ENCODE results near the gene PNPLA2. TPM values are rescaled to one million over a fixed set of nuclear protein-coding genes. Genes with fewer than 3 reads are reported as not detected.

PNPLA2 gene
- total RNA-seq, 1 experiment from 2014 or later = 40.2 TPM

GRCh38 chr11:849951-850774, 31.4 kb downstream of the PNPLA2 start:
- no peak for ATAC-seq
- Histone ChIP-seq H2AFZ (ENCODE audit: low read length) (no peak overlapping the region), H3K4me2 (ENCODE audit: low read length) (no peak overlapping the region), H3F3A (ENCODE audit: low read length, unreplicated experiment) (no peaks in the 10 kb centered on the region), H3K27me3 (ENCODE audit: low read length) (no peaks in the 10 kb centered on the region), H3K9me3 (ENCODE audit: low read length) (no peaks in the 10 kb centered on the region), H3K36me3 (ENCODE audit: low read depth, low read length) (no peaks in the 10 kb centered on the region; the same call in 1 of the 2 replicates), H3K4me3 (ENCODE audit: low read length) (no peak overlapping the region), H3K9me2 (replicated peaks; ENCODE audit: low read length) (no peaks in the 10 kb centered on the region), H3K79me2 (ENCODE audit: low read length) (peaks cover 26% of the 10 kb centered on the region), H3K4me1 (ENCODE audit: insufficient read depth, low read length) (peaks cover 15% of the 10 kb centered on the region), H3K9ac (ENCODE audit: low read length) (no peak overlapping the region), H3K27ac (ENCODE audit: low read length) (no peak overlapping the region), H4K20me1 (ENCODE audit: low read length) (no peaks in the 10 kb centered on the region; the same call in 1 of the 2 replicates)
- POLR2A ChIA-PET (ENCODE audit: unreplicated experiment) = no interaction called here
- BruUV-seq (replicated peaks) = no TSS peak
- DNase-seq = no peak
- intact Hi-C loops (cut with micrococcal nuclease) = no loop called here
- TF ChIP-seq, protein P1, sequence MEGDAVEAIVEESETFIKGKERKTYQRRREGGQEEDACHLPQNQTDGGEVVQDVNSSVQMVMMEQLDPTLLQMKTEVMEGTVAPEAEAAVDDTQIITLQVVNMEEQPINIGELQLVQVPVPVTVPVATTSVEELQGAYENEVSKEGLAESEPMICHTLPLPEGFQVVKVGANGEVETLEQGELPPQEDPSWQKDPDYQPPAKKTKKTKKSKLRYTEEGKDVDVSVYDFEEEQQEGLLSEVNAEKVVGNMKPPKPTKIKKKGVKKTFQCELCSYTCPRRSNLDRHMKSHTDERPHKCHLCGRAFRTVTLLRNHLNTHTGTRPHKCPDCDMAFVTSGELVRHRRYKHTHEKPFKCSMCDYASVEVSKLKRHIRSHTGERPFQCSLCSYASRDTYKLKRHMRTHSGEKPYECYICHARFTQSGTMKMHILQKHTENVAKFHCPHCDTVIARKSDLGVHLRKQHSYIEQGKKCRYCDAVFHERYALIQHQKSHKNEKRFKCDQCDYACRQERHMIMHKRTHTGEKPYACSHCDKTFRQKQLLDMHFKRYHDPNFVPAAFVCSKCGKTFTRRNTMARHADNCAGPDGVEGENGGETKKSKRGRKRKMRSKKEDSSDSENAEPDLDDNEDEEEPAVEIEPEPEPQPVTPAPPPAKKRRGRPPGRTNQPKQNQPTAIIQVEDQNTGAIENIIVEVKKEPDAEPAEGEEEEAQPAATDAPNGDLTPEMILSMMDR (conservative IDR thresholded peaks at IDR 0.05; ENCODE audit: low read depth, low read length) = no peak
- no peak for TF ChIP-seq EZH2 (IDR thresholded peaks at IDR 0.05; ENCODE audit: low read length, unreplicated experiment)
- no peak for TF ChIP-seq EZH2phosphoT487 (IDR thresholded peaks at IDR 0.05; ENCODE audit: borderline replicate concordance, low read length)
- CTCF ChIA-PET = no interaction called here

DNA sequence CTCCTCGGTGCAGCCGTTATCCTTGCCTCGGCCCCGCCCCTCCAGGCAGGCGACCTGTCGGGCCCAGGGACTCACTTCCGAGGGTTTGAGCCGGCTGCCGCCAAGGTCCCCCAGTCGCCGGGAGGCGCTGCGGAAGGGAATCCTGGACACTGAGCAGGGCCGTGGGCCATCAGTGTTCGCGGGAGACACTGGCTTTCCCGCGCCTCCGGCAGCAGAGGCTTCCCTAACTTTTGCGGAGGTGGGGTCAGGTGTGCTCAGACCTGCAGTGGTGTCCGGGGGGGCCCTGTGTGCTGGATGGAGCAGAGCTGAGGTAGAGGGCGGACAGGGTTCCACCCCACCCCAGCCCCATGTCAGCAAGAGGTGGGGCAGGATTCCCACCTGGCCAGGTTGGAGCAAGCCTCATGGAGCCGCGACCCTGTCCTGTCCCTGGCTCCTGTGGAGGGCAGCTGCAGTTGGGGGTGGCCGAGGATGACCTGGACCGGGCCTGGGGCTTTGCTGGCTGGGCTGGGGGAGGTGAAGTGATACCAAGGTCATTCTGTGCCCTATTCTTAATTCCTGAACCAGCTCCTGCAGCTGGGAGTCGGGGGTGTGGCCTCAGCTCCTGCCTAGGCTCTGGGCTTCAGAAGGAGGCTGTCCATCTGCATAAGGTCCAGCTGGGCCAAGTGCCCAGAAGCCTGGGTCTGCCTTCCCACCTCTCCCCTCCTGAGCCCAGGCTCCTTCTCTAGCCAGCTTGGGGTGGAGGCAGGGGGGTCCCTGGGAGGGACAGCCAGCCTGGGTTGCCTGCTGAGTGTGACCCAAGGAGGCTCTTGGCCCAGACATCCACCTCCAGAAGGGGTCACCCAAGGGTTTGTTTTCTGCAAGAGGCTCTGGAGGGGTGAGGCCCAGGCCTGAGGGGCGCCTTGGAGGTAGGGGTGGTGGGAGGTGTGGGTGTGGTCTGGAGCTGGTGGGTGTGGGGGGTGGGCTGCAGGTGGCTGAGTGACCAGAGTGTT, 32.4 kb downstream of the PNPLA2 start:
- Histone ChIP-seq H3K36me3 (ENCODE audit: low read depth, low read length) (no peaks in the 10 kb centered on the region; the same call in 1 of the 2 replicates), H3K9me3 (ENCODE audit: low read length) (no peaks in the 10 kb centered on the region), H3K9ac (ENCODE audit: low read length) (no peak overlapping the region), H3K27me3 (ENCODE audit: low read length) (no peaks in the 10 kb centered on the region), H3K4me1 (ENCODE audit: insufficient read depth, low read length) (peaks cover 6% of the 10 kb centered on the region; the same call in 1 of the 2 replicates), H2AFZ (ENCODE audit: low read length) (no peak overlapping the region), H3K9me2 (replicated peaks; ENCODE audit: low read length) (no peaks in the 10 kb centered on the region), H3K4me3 (ENCODE audit: low read length) (no peak overlapping the region), H3K79me2 (ENCODE audit: low read length) (peaks cover 16% of the 10 kb centered on the region), H3F3A (ENCODE audit: low read length, unreplicated experiment) (no peaks in the 10 kb centered on the region), H4K20me1 (ENCODE audit: low read length) (no peaks in the 10 kb centered on the region; the same call in 1 of the 2 replicates), H3K27ac (ENCODE audit: low read length) (no peak overlapping the region), H3K4me2 (ENCODE audit: low read length) (no peak overlapping the region)
- TF ChIP-seq EZH2phosphoT487 (IDR thresholded peaks at IDR 0.05; ENCODE audit: borderline replicate concordance, low read length) (no peak), EZH2 (IDR thresholded peaks at IDR 0.05; ENCODE audit: low read length, unreplicated experiment) (no peak)
- TF ChIP-seq, protein P1 (conservative IDR thresholded peaks at IDR 0.05; ENCODE audit: low read depth, low read length) = peak; percentile 21; the same call in 1 of the 2 replicates
- DNase-seq = no peak
- intact Hi-C loops (cut with micrococcal nuclease) = no loop called here
- no peak for ATAC-seq
- no TSS peak for BruUV-seq (replicated peaks)
- CTCF ChIA-PET = no interaction called here
- POLR2A ChIA-PET (ENCODE audit: unreplicated experiment) = no interaction called here

Measured in PC-3 (cell line).